Liver (tissue), 9 donors: ENCODE measurements around the gene SNRPB2. TPM values are rescaled to one million over a fixed set of nuclear protein-coding genes. Genes with fewer than 3 reads are reported as not detected.

Experiments used
- DNase-seq: peaks from one replicate; pipeline ENCODE4 v3.0.0-alpha.2; 2017; ENCODE audit warnings: low spot score
- H3K27ac ChIP-seq, 2 donors: one replicate each; pipeline ENCODE4 v1.7.0; 2013; ENCODE audit warnings: inconsistent platforms in 2 of 2, low read length in 2 of 2, control low read depth in 1 of 2, low read depth in 1 of 2, mild to moderate bottlenecking in 1 of 2
- H3K27me3 ChIP-seq, 4 donors: one replicate each; pipeline versions ENCODE4 v1.6.1 to v1.7.0; 2013; ENCODE audit warnings: low read length in 3 of 4, inconsistent platforms in 1 of 4, mild to moderate bottlenecking in 1 of 4, moderate library complexity in 1 of 4; ENCODE audit not compliant: control insufficient read depth in 4 of 4, insufficient read depth in 4 of 4
- H3K36me3 ChIP-seq, 4 donors: one replicate each; pipeline versions ENCODE4 v1.6.1 to v1.7.0; 2013; ENCODE audit warnings: low read length in 3 of 4, mild to moderate bottlenecking in 3 of 4, low read depth in 1 of 4, moderate library complexity in 1 of 4; ENCODE audit not compliant: control insufficient read depth in 4 of 4, insufficient read depth in 3 of 4
- H3K4me1 ChIP-seq, 4 donors: one replicate each; pipeline versions ENCODE4 v1.6.1 to v1.7.0; 2013; ENCODE audit warnings: low read length in 3 of 4, mild to moderate bottlenecking in 3 of 4, moderate library complexity in 1 of 4; ENCODE audit not compliant: control insufficient read depth in 4 of 4, insufficient read depth in 4 of 4
- H3K4me3 ChIP-seq, 3 donors: one replicate each; pipeline versions ENCODE4 v1.6.1 to v1.7.0; 2013; ENCODE audit warnings: low read length in 3 of 3, control low read depth in 1 of 3, low read depth in 1 of 3, mild to moderate bottlenecking in 1 of 3
- H3K9ac ChIP-seq, 2 donors: one replicate each; pipeline ENCODE4 v1.7.0; 2013; ENCODE audit warnings: low read length in 2 of 2, mild to moderate bottlenecking in 2 of 2, moderate library complexity in 2 of 2, control low read depth in 1 of 2, low read depth in 1 of 2
- H3K9me3 ChIP-seq, 4 donors: one replicate each; pipeline versions ENCODE4 v1.6.1 to v1.7.0; 2013; ENCODE audit warnings: low read length in 3 of 4; ENCODE audit not compliant: control insufficient read depth in 4 of 4
- ATF3 ChIP-seq: IDR thresholded peaks from 2 replicates; pipeline ENCODE4 v1.6.1; 2016; ENCODE audit warnings: antibody characterized with exemption
- CTCF ChIP-seq: fragments of 150-350 bp; IDR thresholded peaks from 2 replicates; pipeline ENCODE4 v1.5.1; 2017; ENCODE audit warnings: improper control_type of control experiment, low read depth, low read length; ENCODE audit not compliant: missing input control
- EGR1 ChIP-seq, 2 donors: IDR thresholded peaks; 2 replicates each; pipeline ENCODE4 v1.6.1; 2016 to 2018; ENCODE audit warnings: antibody characterized with exemption in 2 of 2, low read depth in 2 of 2
- FOXA1 ChIP-seq: IDR thresholded peaks from 2 replicates; pipeline ENCODE4 v1.6.1; 2016; ENCODE audit warnings: antibody characterized with exemption
- FOXA2 ChIP-seq: IDR thresholded peaks from 2 replicates; pipeline ENCODE4 v1.6.1; 2016; ENCODE audit warnings: antibody characterized with exemption
- GABPA ChIP-seq, 2 donors: IDR thresholded peaks in 1 of 2; conservative IDR thresholded peaks in 1 of 2; 2 replicates each; pipeline ENCODE4 v1.6.1; 2016; ENCODE audit warnings: antibody characterized with exemption in 2 of 2, mild to moderate bottlenecking in 1 of 2, moderate library complexity in 1 of 2
- HNF4A ChIP-seq, 2 donors: conservative IDR thresholded peaks; 2 replicates each; pipeline ENCODE4 v1.6.1; 2016; ENCODE audit warnings: antibody characterized with exemption in 2 of 2, mild to moderate bottlenecking in 2 of 2
- HNF4G ChIP-seq: IDR thresholded peaks from 2 replicates; pipeline ENCODE4 v1.6.1; 2016; ENCODE audit warnings: antibody characterized with exemption
- JUND ChIP-seq, 2 donors: IDR thresholded peaks; 2 replicates each; pipeline ENCODE4 v1.6.1; 2016; ENCODE audit warnings: antibody characterized with exemption in 2 of 2
- MAX ChIP-seq: IDR thresholded peaks from 2 replicates; pipeline ENCODE4 v1.6.1; 2016; ENCODE audit warnings: antibody characterized with exemption
- NR2F2 ChIP-seq: IDR thresholded peaks from 2 replicates; pipeline ENCODE4 v1.6.1; 2016; ENCODE audit warnings: antibody characterized with exemption
- RAD21 ChIP-seq, 2 donors: IDR thresholded peaks; 2 replicates each; pipeline ENCODE4 v1.6.1; 2016; ENCODE audit warnings: antibody characterized with exemption in 2 of 2, mild to moderate bottlenecking in 2 of 2
- REST ChIP-seq: IDR thresholded peaks from 2 replicates; pipeline ENCODE4 v1.6.1; 2016; ENCODE audit warnings: antibody characterized with exemption, mild to moderate bottlenecking
- RXRA ChIP-seq, 2 donors: IDR thresholded peaks; 2 replicates each; pipeline ENCODE4 v1.6.1; 2017 to 2018; ENCODE audit warnings: antibody characterized with exemption in 2 of 2, mild to moderate bottlenecking in 1 of 2
- SP1 ChIP-seq: IDR thresholded peaks from 2 replicates; pipeline ENCODE4 v1.6.1; 2018; ENCODE audit warnings: antibody characterized with exemption, mild to moderate bottlenecking
- TAF1 ChIP-seq: conservative IDR thresholded peaks from 2 replicates; pipeline ENCODE4 v1.6.1; 2016; ENCODE audit warnings: antibody characterized with exemption, mild to moderate bottlenecking
- YY1 ChIP-seq: IDR thresholded peaks from 2 replicates; pipeline ENCODE4 v1.6.1; 2016; ENCODE audit warnings: antibody characterized with exemption, mild to moderate bottlenecking
- ZBTB33 ChIP-seq: IDR thresholded peaks from 2 replicates; pipeline ENCODE4 v1.6.1; 2016; ENCODE audit warnings: antibody characterized with exemption
- polyA plus RNA-seq, 2 donors: library from polyadenylated mRNA; stranded (reverse) in 1 of 2; unstranded in 1 of 2; fragments of 200-250 nt in 1 of 2; fragments of >200 nt in 1 of 2; fragmentation: Nextera tagmentation in 1 of 2; extraction: Ambion mirVana in 1 of 2; gene quantifications; one replicate each; pipeline versions ENCODE4 v1.2.1 to v1.2.3, GENCODE V29; 2013 to 2015
- total RNA-seq, 2 donors: library from RNA; depleted of rRNA; stranded (reverse); fragments of >200 nt; gene quantifications; one replicate each; pipeline ENCODE4 v1.2.3, GENCODE V29; 2014
- donor health status: healthy.
- donor health status: healthy.
- donor health status: healthy.
- donor health status: healthy.
- donor health status: healthy.

Gene SNRPB2
- total and polyA plus RNA-seq, 4 donors: 13.9 to 36.0 (median 21.0) TPM

- TF ChIP-seq YY1: no peak
- TF ChIP-seq NR2F2: no peak
- TF ChIP-seq EGR1 (IDR thresholded peaks at IDR 0.05; ENCODE audit: low read depth in 2 of 2): no peak
- no peak for TF ChIP-seq GABPA (IDR thresholded peaks at IDR 0.05 in 1 of 2, conservative IDR thresholded peaks at IDR 0.05 in 1 of 2)
- TF ChIP-seq HNF4G: no peak
- no peak for TF ChIP-seq RAD21 (IDR thresholded peaks at IDR 0.05)
- TF ChIP-seq JUND (IDR thresholded peaks at IDR 0.05): no peak
- no peak for TF ChIP-seq ATF3
- TF ChIP-seq HNF4A (conservative IDR thresholded peaks at IDR 0.05): no peak
- TF ChIP-seq MAX: no peak
- TF ChIP-seq FOXA2: no peak
- no peak for TF ChIP-seq RXRA (IDR thresholded peaks at IDR 0.05)
- TF ChIP-seq CTCF: no peak
- no peak for TF ChIP-seq FOXA1
- no peak for TF ChIP-seq REST
- TF ChIP-seq ZBTB33: no peak
- TF ChIP-seq SP1: no peak
- no peak for TF ChIP-seq TAF1
- Histone ChIP-seq H3K4me3 (no peak overlapping the region), H3K27ac (no peak overlapping the region)
Observed at GRCh38 chr20:16752901-16753300, 23.1 kb downstream of the SNRPB2 start.

More at GRCh38 chr20:16752901-16753300, 23.1 kb downstream of the SNRPB2 start:
- H3K36me3 ChIP-seq: no peaks in the 10 kb centered on the region
- no peak overlapping the region for H3K9ac ChIP-seq
- no peaks in the 10 kb centered on the region for H3K4me1 ChIP-seq
- H3K9me3 ChIP-seq: no peaks in the 10 kb centered on the region
- H3K27me3 ChIP-seq: peaks cover 0 to 5% (median under 1%) of the 10 kb centered on the region in 4 donors
- DNase-seq: no peak
